ENCODE results near the gene BCAN.
A peak's percentile ranks its signal among the peaks of the same experiment; 100 is the strongest.

DNA sequence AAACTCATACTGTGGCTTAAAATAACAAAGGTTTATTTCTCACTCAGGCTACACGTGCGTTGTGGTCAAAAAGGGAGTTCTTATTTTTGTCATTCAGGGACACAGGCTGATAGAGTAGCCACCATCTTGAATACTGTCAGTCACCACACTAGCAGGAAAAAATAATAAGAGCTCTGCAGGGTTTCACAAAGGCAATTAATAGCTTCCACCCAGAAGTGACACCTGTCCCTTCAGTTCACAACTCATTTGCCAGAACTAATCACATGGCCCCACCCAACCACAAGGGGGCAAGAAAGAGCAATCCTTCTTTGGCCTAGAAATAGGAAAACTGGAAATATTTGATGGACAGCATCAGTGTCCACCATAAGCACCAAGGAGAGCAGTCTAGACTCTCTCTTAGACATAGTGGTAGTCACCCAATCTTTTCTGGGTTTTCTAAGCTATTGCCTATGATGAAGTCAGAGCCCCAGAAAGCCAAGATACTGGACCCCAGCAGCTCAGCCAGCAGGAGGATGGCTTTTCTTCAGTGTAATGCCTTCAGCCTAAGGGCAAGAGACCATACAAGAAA is 14.5 kb upstream of the BCAN start:
- peak; percentile 30 to 67 (median 56) for TF ChIP-seq CTCF (IDR thresholded peaks at IDR 0.05)
- no peak for TF ChIP-seq POLR2A (IDR thresholded peaks at IDR 0.05)
- no peak for TF ChIP-seq EP300 (IDR thresholded peaks at IDR 0.05)
- TF ChIP-seq POLR2AphosphoS5 (IDR thresholded peaks at IDR 0.05) = no peak

All from gastroesophageal sphincter (tissue), 3 donors.